DOHH2 (cell line): ENCODE measurements around the gene ALPG.

ENCODE experiments used
- H3F3A ChIP-seq: fragments of 200-600 bp; sonication (generic), shearing (Covaris generic); 2 replicates; pipeline ENCODE4 v1.6.0; 2016; ENCODE audit warnings: antibody characterized with exemption, mild to moderate bottlenecking; ENCODE audit not compliant: control insufficient read depth, insufficient read depth
- H3K27ac ChIP-seq: fragments of 200-600 bp; sonication (generic); 2 replicates; pipeline ENCODE4 v1.5.1; 2014; ENCODE audit warnings: low read depth, mild to moderate bottlenecking, low read length, moderate library complexity
- H3K27me3 ChIP-seq: fragments of 200-600 bp; sonication (generic); 2 replicates; pipeline ENCODE4 v1.6.1; 2014; ENCODE audit warnings: mild to moderate bottlenecking, low read length, mixed read lengths; ENCODE audit not compliant: control insufficient read depth
- H3K36me3 ChIP-seq: fragments of 200-600 bp; sonication (generic); 2 replicates; pipeline ENCODE4 v1.6.1; 2014; ENCODE audit warnings: mild to moderate bottlenecking, low read length, moderate library complexity, mixed read lengths; ENCODE audit not compliant: control insufficient read depth
- H3K4me1 ChIP-seq: fragments of 200-600 bp; sonication (generic); 2 replicates; pipeline ENCODE4 v1.6.1; 2014; ENCODE audit warnings: mild to moderate bottlenecking, low read length, mixed read lengths; ENCODE audit not compliant: control insufficient read depth
- H3K4me2 ChIP-seq: fragments of 200-600 bp; sonication (generic); 2 replicates; pipeline ENCODE4 v1.6.0; 2014; ENCODE audit warnings: mild to moderate bottlenecking, low read length, moderate library complexity
- H3K4me3 ChIP-seq: fragments of 200-600 bp; sonication (generic); 2 replicates; pipeline ENCODE4 v1.5.1; 2014; ENCODE audit warnings: mild to moderate bottlenecking, low read length, mixed read lengths
- H3K79me2 ChIP-seq: fragments of 200-600 bp; sonication (generic); 2 replicates; pipeline ENCODE4 v1.6.1; 2014; ENCODE audit warnings: mild to moderate bottlenecking, low read length, mixed read lengths; ENCODE audit not compliant: control insufficient read depth
- H3K9me2 ChIP-seq: fragments of 200-600 bp; sonication (generic); replicated peaks from 2 replicates; pipeline ENCODE4 v1.6.1; 2014; ENCODE audit warnings: mild to moderate bottlenecking, low read length, mixed read lengths; ENCODE audit not compliant: control insufficient read depth
- H3K9me3 ChIP-seq: fragments of 200-600 bp; sonication (generic); 2 replicates; pipeline ENCODE4 v1.6.1; 2014; ENCODE audit warnings: antibody characterized with exemption, low read length, mixed read lengths; ENCODE audit not compliant: control insufficient read depth, insufficient read depth
- H4K20me1 ChIP-seq: fragments of 200-600 bp; sonication (generic); 2 replicates; pipeline ENCODE4 v1.6.0; 2014; ENCODE audit warnings: low read depth, mild to moderate bottlenecking, antibody characterized with exemption, low read length, moderate library complexity; ENCODE audit not compliant: control insufficient read depth, insufficient read depth
- EZH2phosphoT487 ChIP-seq: fragments of 200-600 bp; sonication (generic); IDR thresholded peaks from 2 replicates; pipeline ENCODE4 v1.6.1; 2017; ENCODE audit warnings: borderline replicate concordance, mild to moderate bottlenecking, antibody characterized with exemption, low read length, moderate library complexity, mixed read lengths
- TF ChIP-seq, protein P1 (sequence below): fragments of 200-600 bp; sonication (generic); IDR thresholded peaks from one replicate; pipeline ENCODE4 v1.5.1; 2014; ENCODE audit warnings: antibody characterized with exemption, mild to moderate bottlenecking, low read depth, low read length; ENCODE audit not compliant: poor library complexity, severe bottlenecking

Gene ALPG

GRCh38 chr2:232436381-232437194 is 29.9 kb downstream of the ALPG start:
- Histone ChIP-seq H3K9me2 (no peaks in the 10 kb centered on the region), H3K27me3 (no peaks in the 10 kb centered on the region), H3K79me2 (no peaks in the 10 kb centered on the region), H3K4me3 (no peak overlapping the region), H3K4me2 (no peak overlapping the region), H3K4me1 (peaks cover 9% of the 10 kb centered on the region; the same call in 1 of the 2 replicates), H3K36me3 (no peaks in the 10 kb centered on the region), H3K27ac (no peak overlapping the region), H3K9me3 (no peaks in the 10 kb centered on the region), H4K20me1 (no peaks in the 10 kb centered on the region), H3F3A (no peaks in the 10 kb centered on the region)
- TF ChIP-seq EZH2phosphoT487 = no peak
- TF ChIP-seq, protein P1, sequence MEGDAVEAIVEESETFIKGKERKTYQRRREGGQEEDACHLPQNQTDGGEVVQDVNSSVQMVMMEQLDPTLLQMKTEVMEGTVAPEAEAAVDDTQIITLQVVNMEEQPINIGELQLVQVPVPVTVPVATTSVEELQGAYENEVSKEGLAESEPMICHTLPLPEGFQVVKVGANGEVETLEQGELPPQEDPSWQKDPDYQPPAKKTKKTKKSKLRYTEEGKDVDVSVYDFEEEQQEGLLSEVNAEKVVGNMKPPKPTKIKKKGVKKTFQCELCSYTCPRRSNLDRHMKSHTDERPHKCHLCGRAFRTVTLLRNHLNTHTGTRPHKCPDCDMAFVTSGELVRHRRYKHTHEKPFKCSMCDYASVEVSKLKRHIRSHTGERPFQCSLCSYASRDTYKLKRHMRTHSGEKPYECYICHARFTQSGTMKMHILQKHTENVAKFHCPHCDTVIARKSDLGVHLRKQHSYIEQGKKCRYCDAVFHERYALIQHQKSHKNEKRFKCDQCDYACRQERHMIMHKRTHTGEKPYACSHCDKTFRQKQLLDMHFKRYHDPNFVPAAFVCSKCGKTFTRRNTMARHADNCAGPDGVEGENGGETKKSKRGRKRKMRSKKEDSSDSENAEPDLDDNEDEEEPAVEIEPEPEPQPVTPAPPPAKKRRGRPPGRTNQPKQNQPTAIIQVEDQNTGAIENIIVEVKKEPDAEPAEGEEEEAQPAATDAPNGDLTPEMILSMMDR = no peak

GRCh38 chr2:232437195-232437571 is 30.5 kb downstream of the ALPG start:
- Histone ChIP-seq H3K9me2 (no peaks in the 10 kb centered on the region), H4K20me1 (no peaks in the 10 kb centered on the region), H3K4me1 (peaks cover 9% of the 10 kb centered on the region; the same call in 1 of the 2 replicates), H3K27me3 (no peaks in the 10 kb centered on the region), H3K27ac (no peak overlapping the region), H3F3A (no peaks in the 10 kb centered on the region), H3K79me2 (no peaks in the 10 kb centered on the region), H3K4me2 (no peak overlapping the region), H3K36me3 (no peaks in the 10 kb centered on the region), H3K4me3 (no peak overlapping the region), H3K9me3 (no peaks in the 10 kb centered on the region)
- no peak for TF ChIP-seq EZH2phosphoT487

GRCh38 chr2:232438091-232438490 is 31.4 kb downstream of the ALPG start:
- H3K27me3 ChIP-seq = no peaks in the 10 kb centered on the region
- H4K20me1 ChIP-seq = no peaks in the 10 kb centered on the region
- no peaks in the 10 kb centered on the region for H3F3A ChIP-seq
- no peaks in the 10 kb centered on the region for H3K79me2 ChIP-seq
- H3K9me3 ChIP-seq = no peaks in the 10 kb centered on the region
- H3K4me2 ChIP-seq = no peak overlapping the region
- H3K4me3 ChIP-seq = no peak overlapping the region
- H3K4me1 ChIP-seq = peaks cover 9% of the 10 kb centered on the region; the same call in 1 of the 2 replicates
- no peak overlapping the region for H3K27ac ChIP-seq
- no peak for TF ChIP-seq EZH2phosphoT487
- TF ChIP-seq, protein P1 = no peak
- no peaks in the 10 kb centered on the region for H3K9me2 ChIP-seq
- no peaks in the 10 kb centered on the region for H3K36me3 ChIP-seq
